Thyroid gland (tissue), 4 donors: ENCODE data around the gene SF3B2.

Experiments
- CTCF ChIP-seq, 6 experiments: fragments of 200-600 bp in 3 of 6; fragments of 450-650 bp in 3 of 6; sonication (generic) in 3 of 6; IDR thresholded peaks; one replicate each; pipeline ENCODE4 v1.5.1; 2016 to 2019; ENCODE audit warnings: antibody characterized with exemption in 6 of 6, mild to moderate bottlenecking in 2 of 6, inconsistent platforms in 1 of 6, moderate library complexity in 1 of 6
- POLR2A ChIP-seq, 2 donors: fragments of 450-650 bp; IDR thresholded peaks; one replicate each; pipeline ENCODE4 v1.6.1; 2017; ENCODE audit warnings: antibody characterized with exemption in 2 of 2, mild to moderate bottlenecking in 2 of 2, moderate library complexity in 1 of 2

GRCh38 chr11:66072518-66072917, 20.4 kb downstream of the SF3B2 start:
- TF ChIP-seq CTCF (IDR thresholded peaks at IDR 0.05): no peak
- no peak for TF ChIP-seq POLR2A (IDR thresholded peaks at IDR 0.05)
